ENCODE measurements around the gene TSC22D2.

Gene TSC22D2

GRCh38 chr3:150385296-150386242 is 22.5 kb upstream of the TSC22D2 start:
- DNase-seq = no peak

GRCh38 chr3:150388498-150389418 is 19.3 kb upstream of the TSC22D2 start:
- no peak for DNase-seq

- peak; percentile 25 for DNase-seq
These were observed 18.0 kb upstream of the TSC22D2 start for GRCh38 chr3:150390087-150390486.

GRCh38 chr3:150391161-150391560 is 16.9 kb upstream of the TSC22D2 start:
- DNase-seq = no peak

GRCh38 chr3:150393745-150394144 is 14.4 kb upstream of the TSC22D2 start:
- no peak for DNase-seq

- DNase-seq = no peak
These were observed 13.5 kb upstream of the TSC22D2 start for GRCh38 chr3:150394606-150395005.

GRCh38 chr3:150396491-150396890 is 11.6 kb upstream of the TSC22D2 start:
- DNase-seq = no peak

- no peak for DNase-seq
These were observed 11.0 kb upstream of the TSC22D2 start for GRCh38 chr3:150396956-150397550.

GRCh38 chr3:150399060-150399459 is 9.0 kb upstream of the TSC22D2 start:
- no peak for DNase-seq

GRCh38 chr3:150401285-150401684 is 6.8 kb upstream of the TSC22D2 start:
- DNase-seq = no peak

- DNase-seq = no peak
These were observed 5.9 kb upstream of the TSC22D2 start for GRCh38 chr3:150402217-150402616.

GRCh38 chr3:150404023-150404422 is 4.1 kb upstream of the TSC22D2 start:
- no peak for DNase-seq

- DNase-seq = no peak
These were observed 869 bp upstream of the TSC22D2 start for GRCh38 chr3:150407051-150407807.

GRCh38 chr3:150407808-150408220 is 284 bp upstream of the TSC22D2 start:
- DNase-seq = peak; percentile 73

- DNase-seq = no peak
These were observed 1.0 kb downstream of the TSC22D2 start for GRCh38 chr3:150409125-150409511.

- DNase-seq = peak; percentile 11
These were observed 1.6 kb downstream of the TSC22D2 start for GRCh38 chr3:150409512-150410310.

- peak; percentile 32 for DNase-seq
These were observed 2.4 kb downstream of the TSC22D2 start for GRCh38 chr3:150410311-150411105.

GRCh38 chr3:150411106-150411460 is 3.0 kb downstream of the TSC22D2 start:
- DNase-seq = no peak

GRCh38 chr3:150411546-150411945 is 3.4 kb downstream of the TSC22D2 start:
- no peak for DNase-seq

GRCh38 chr3:150411976-150412375 is 3.9 kb downstream of the TSC22D2 start:
- DNase-seq = no peak

All from NCI-H1694 (cell line).